Stimulated activated memory B cell treated with anti-CD40 and anti-IgM and Interleukin-4, amounts not matched to agents 10 μg/mL and 1 μg/mL and 100 μg/mL, for 72 hours (primary cell): ENCODE results near the gene FN1.

ENCODE experiments used
- ATAC-seq: fragments of 150-1000 bp; cut with Tn5 transposase; 2 replicates; pipeline ENCODE4 v1.10.0; 2021
- H3K27ac Mint-ChIP-seq: one replicate; pipeline ENCODE4 v1.8.0; 2022; ENCODE audit warnings: mild to moderate bottlenecking, mixed read lengths
- H3K27me3 Mint-ChIP-seq: one replicate; pipeline ENCODE4 v1.8.0; 2022; ENCODE audit warnings: mixed read lengths
- H3K36me3 Mint-ChIP-seq: one replicate; pipeline ENCODE4 v1.8.0; 2022; ENCODE audit warnings: mixed read lengths
- H3K4me1 Mint-ChIP-seq: one replicate; pipeline ENCODE4 v1.8.0; 2022; ENCODE audit warnings: mixed read lengths
- H3K4me3 Mint-ChIP-seq: one replicate; pipeline ENCODE4 v1.8.0; 2022; ENCODE audit warnings: mild to moderate bottlenecking, moderate library complexity, mixed read lengths
- H3K9me3 Mint-ChIP-seq: one replicate; pipeline ENCODE4 v1.8.0; 2022; ENCODE audit warnings: mixed read lengths

Gene FN1

GRCh38 chr2:215451012-215451756 is 15.3 kb upstream of the FN1 start:
- no peak overlapping the region for H3K4me3 Mint-ChIP-seq
- H3K4me1 Mint-ChIP-seq, result no peaks in the 10 kb centered on the region
- no peaks in the 10 kb centered on the region for H3K9me3 Mint-ChIP-seq
- no peak for ATAC-seq
- no peaks in the 10 kb centered on the region for H3K36me3 Mint-ChIP-seq
- H3K27me3 Mint-ChIP-seq, result peaks cover 37% of the 10 kb centered on the region
- H3K27ac Mint-ChIP-seq, result no peak overlapping the region

- no peaks in the 10 kb centered on the region for H3K4me1 Mint-ChIP-seq
- peaks cover 37% of the 10 kb centered on the region for H3K27me3 Mint-ChIP-seq
- ATAC-seq, result no peak
- no peak overlapping the region for H3K4me3 Mint-ChIP-seq
- no peak overlapping the region for H3K27ac Mint-ChIP-seq
- H3K36me3 Mint-ChIP-seq, result no peaks in the 10 kb centered on the region
- H3K9me3 Mint-ChIP-seq, result no peaks in the 10 kb centered on the region
Observed at GRCh38 chr2:215450188-215451011, 14.5 kb upstream of the FN1 start.

GRCh38 chr2:215447673-215448081 is 11.8 kb upstream of the FN1 start:
- H3K27ac Mint-ChIP-seq, result no peak overlapping the region
- no peaks in the 10 kb centered on the region for H3K9me3 Mint-ChIP-seq
- no peak overlapping the region for H3K4me3 Mint-ChIP-seq
- peaks cover 44% of the 10 kb centered on the region for H3K27me3 Mint-ChIP-seq
- no peaks in the 10 kb centered on the region for H3K36me3 Mint-ChIP-seq
- ATAC-seq, result no peak
- no peaks in the 10 kb centered on the region for H3K4me1 Mint-ChIP-seq

GRCh38 chr2:215447056-215447455 is 11.2 kb upstream of the FN1 start:
- H3K4me3 Mint-ChIP-seq, result no peak overlapping the region
- H3K36me3 Mint-ChIP-seq, result no peaks in the 10 kb centered on the region
- no peaks in the 10 kb centered on the region for H3K9me3 Mint-ChIP-seq
- no peak overlapping the region for H3K27ac Mint-ChIP-seq
- no peaks in the 10 kb centered on the region for H3K4me1 Mint-ChIP-seq
- no peak for ATAC-seq
- peaks cover 40% of the 10 kb centered on the region for H3K27me3 Mint-ChIP-seq

GRCh38 chr2:215442401-215442787 is 6.5 kb upstream of the FN1 start:
- peaks cover 53% of the 10 kb centered on the region for H3K27me3 Mint-ChIP-seq
- ATAC-seq, result no peak

GRCh38 chr2:215441560-215442400 is 5.9 kb upstream of the FN1 start:
- H3K27me3 Mint-ChIP-seq, result peaks cover 53% of the 10 kb centered on the region
- H3K4me3 Mint-ChIP-seq, result no peak overlapping the region
- no peaks in the 10 kb centered on the region for H3K9me3 Mint-ChIP-seq
- H3K27ac Mint-ChIP-seq, result no peak overlapping the region
- ATAC-seq, result no peak
- peaks cover 6% of the 10 kb centered on the region for H3K4me1 Mint-ChIP-seq
- no peaks in the 10 kb centered on the region for H3K36me3 Mint-ChIP-seq

More at GRCh38 chr2:215442401-215442787, 6.5 kb upstream of the FN1 start:
- Mint-ChIP-seq H3K36me3 (no peaks in the 10 kb centered on the region), H3K9me3 (no peaks in the 10 kb centered on the region), H3K4me1 (no peaks in the 10 kb centered on the region), H3K4me3 (no peak overlapping the region), H3K27ac (no peak overlapping the region)

GRCh38 chr2:215439980-215440512 is 4.2 kb upstream of the FN1 start:
- Mint-ChIP-seq H3K36me3 (no peaks in the 10 kb centered on the region), H3K27ac (no peak overlapping the region), H3K27me3 (peaks cover 60% of the 10 kb centered on the region), H3K4me3 (no peak overlapping the region), H3K4me1 (peaks cover 18% of the 10 kb centered on the region), H3K9me3 (no peaks in the 10 kb centered on the region)
- ATAC-seq, result no peak

GRCh38 chr2:215439404-215439803 is 3.5 kb upstream of the FN1 start:
- peaks cover 18% of the 10 kb centered on the region for H3K4me1 Mint-ChIP-seq
- no peaks in the 10 kb centered on the region for H3K9me3 Mint-ChIP-seq
- no peak overlapping the region for H3K27ac Mint-ChIP-seq
- no peak for ATAC-seq
- H3K27me3 Mint-ChIP-seq, result peaks cover 66% of the 10 kb centered on the region
- H3K36me3 Mint-ChIP-seq, result no peaks in the 10 kb centered on the region
- no peak overlapping the region for H3K4me3 Mint-ChIP-seq

- no peaks in the 10 kb centered on the region for H3K36me3 Mint-ChIP-seq
- H3K9me3 Mint-ChIP-seq, result no peaks in the 10 kb centered on the region
- no peak for ATAC-seq
- H3K4me1 Mint-ChIP-seq, result peaks cover 18% of the 10 kb centered on the region
- H3K27me3 Mint-ChIP-seq, result peaks cover 69% of the 10 kb centered on the region
- H3K4me3 Mint-ChIP-seq, result no peak overlapping the region
- no peak overlapping the region for H3K27ac Mint-ChIP-seq
Observed at GRCh38 chr2:215437614-215438013, 1.7 kb upstream of the FN1 start.

GRCh38 chr2:215436705-215437565 is 1.1 kb upstream of the FN1 start:
- Mint-ChIP-seq H3K27me3 (peaks cover 69% of the 10 kb centered on the region), H3K9me3 (no peaks in the 10 kb centered on the region), H3K27ac (no peak overlapping the region), H3K4me1 (peaks cover 18% of the 10 kb centered on the region), H3K4me3 (peak overlapping the region; percentile 73), H3K36me3 (no peaks in the 10 kb centered on the region)
- peak; percentile 6 for ATAC-seq

GRCh38 chr2:215435280-215435869 is 493 bp downstream of the FN1 start:
- Mint-ChIP-seq H3K9me3 (no peaks in the 10 kb centered on the region), H3K27me3 (peaks cover 76% of the 10 kb centered on the region), H3K36me3 (no peaks in the 10 kb centered on the region), H3K4me3 (peak overlapping the region; percentile 66), H3K27ac (no peak overlapping the region), H3K4me1 (peaks cover 18% of the 10 kb centered on the region)
- ATAC-seq, result peak; percentile 54

- no peaks in the 10 kb centered on the region for H3K9me3 Mint-ChIP-seq
- peaks cover 76% of the 10 kb centered on the region for H3K27me3 Mint-ChIP-seq
- ATAC-seq, result no peak
- no peaks in the 10 kb centered on the region for H3K36me3 Mint-ChIP-seq
- no peak overlapping the region for H3K27ac Mint-ChIP-seq
- H3K4me3 Mint-ChIP-seq, result no peak overlapping the region
- H3K4me1 Mint-ChIP-seq, result peaks cover 18% of the 10 kb centered on the region
Observed at GRCh38 chr2:215434447-215435279, 1.2 kb downstream of the FN1 start.

- ATAC-seq, result no peak
- Mint-ChIP-seq H3K4me3 (no peak overlapping the region), H3K36me3 (no peaks in the 10 kb centered on the region), H3K4me1 (peaks cover 18% of the 10 kb centered on the region), H3K9me3 (no peaks in the 10 kb centered on the region), H3K27ac (no peak overlapping the region), H3K27me3 (peaks cover 76% of the 10 kb centered on the region)
Observed at GRCh38 chr2:215432759-215433594, 2.9 kb downstream of the FN1 start.
